GM12864 (cell line): ENCODE data around the gene MAPRE3.

ENCODE experiments used
- DNase-seq: peaks from one replicate; pipeline ENCODE4 v3.0.0-alpha.2; 2011; ENCODE audit warnings: low read depth
- H3K4me3 ChIP-seq: 2 replicates; pipeline ENCODE4 v1.5.1; 2011; ENCODE audit warnings: mild to moderate bottlenecking, low read depth, low read length, control low read depth
- TF ChIP-seq, protein P1 (sequence below): IDR thresholded peaks from 2 replicates; pipeline ENCODE4 v1.5.1; 2011; ENCODE audit warnings: low read depth, mild to moderate bottlenecking, moderate library complexity, low read length, control low read depth, inconsistent platforms; ENCODE audit errors: missing control alignments

Gene MAPRE3

GRCh38 chr2:26938399-26939118, 31.9 kb upstream of the MAPRE3 start:
- no peak overlapping the region for H3K4me3 ChIP-seq
- TF ChIP-seq, protein P1, sequence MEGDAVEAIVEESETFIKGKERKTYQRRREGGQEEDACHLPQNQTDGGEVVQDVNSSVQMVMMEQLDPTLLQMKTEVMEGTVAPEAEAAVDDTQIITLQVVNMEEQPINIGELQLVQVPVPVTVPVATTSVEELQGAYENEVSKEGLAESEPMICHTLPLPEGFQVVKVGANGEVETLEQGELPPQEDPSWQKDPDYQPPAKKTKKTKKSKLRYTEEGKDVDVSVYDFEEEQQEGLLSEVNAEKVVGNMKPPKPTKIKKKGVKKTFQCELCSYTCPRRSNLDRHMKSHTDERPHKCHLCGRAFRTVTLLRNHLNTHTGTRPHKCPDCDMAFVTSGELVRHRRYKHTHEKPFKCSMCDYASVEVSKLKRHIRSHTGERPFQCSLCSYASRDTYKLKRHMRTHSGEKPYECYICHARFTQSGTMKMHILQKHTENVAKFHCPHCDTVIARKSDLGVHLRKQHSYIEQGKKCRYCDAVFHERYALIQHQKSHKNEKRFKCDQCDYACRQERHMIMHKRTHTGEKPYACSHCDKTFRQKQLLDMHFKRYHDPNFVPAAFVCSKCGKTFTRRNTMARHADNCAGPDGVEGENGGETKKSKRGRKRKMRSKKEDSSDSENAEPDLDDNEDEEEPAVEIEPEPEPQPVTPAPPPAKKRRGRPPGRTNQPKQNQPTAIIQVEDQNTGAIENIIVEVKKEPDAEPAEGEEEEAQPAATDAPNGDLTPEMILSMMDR = no peak
- DNase-seq = no peak

DNA sequence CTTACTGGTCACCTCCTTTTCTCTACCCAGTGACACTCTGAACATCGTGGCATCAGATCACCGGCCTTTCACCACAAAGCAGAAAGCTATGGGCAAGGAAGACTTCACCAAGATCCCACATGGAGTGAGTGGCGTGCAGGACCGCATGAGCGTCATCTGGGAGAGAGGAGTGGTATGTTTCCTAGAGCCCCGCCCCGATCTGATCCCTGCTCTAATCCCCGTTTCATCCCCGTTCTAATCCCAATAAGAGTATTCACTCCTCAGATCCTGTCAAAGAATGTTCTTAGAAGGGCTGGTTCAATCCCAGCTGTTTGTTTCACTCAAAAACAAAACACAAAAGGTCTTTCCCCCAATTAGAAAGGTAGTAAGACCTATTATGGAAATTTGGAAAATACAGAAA, 30.4 kb upstream of the MAPRE3 start:
- no peak overlapping the region for H3K4me3 ChIP-seq
- no peak for DNase-seq
- TF ChIP-seq, protein P1 = no peak

DNA sequence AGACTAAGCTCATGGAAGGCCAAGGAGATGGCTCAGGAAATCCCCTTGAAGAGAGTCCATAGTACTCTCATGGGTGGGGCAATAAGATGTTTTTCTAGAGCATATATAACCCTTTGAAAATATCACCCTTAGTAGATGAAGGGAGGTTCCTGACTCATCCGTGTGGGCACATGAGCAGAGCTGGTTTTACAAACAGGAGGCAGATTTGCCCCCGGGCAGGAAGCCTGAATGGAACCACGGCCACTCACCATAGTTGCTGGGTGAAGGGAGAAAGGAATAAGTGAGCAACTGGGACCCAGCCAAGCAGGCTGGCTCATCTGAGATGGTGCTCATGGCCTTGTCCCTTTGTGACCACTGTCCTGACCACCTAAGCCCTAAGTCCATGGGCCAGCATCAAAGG, 29.0 kb upstream of the MAPRE3 start:
- TF ChIP-seq, protein P1 = no peak
- H3K4me3 ChIP-seq = no peak overlapping the region
- DNase-seq = no peak

- TF ChIP-seq, protein P1 = peak; percentile 88
- H3K4me3 ChIP-seq = no peak overlapping the region
- DNase-seq = no peak
Observed at GRCh38 chr2:26942543-26943295, 27.7 kb upstream of the MAPRE3 start.

DNA sequence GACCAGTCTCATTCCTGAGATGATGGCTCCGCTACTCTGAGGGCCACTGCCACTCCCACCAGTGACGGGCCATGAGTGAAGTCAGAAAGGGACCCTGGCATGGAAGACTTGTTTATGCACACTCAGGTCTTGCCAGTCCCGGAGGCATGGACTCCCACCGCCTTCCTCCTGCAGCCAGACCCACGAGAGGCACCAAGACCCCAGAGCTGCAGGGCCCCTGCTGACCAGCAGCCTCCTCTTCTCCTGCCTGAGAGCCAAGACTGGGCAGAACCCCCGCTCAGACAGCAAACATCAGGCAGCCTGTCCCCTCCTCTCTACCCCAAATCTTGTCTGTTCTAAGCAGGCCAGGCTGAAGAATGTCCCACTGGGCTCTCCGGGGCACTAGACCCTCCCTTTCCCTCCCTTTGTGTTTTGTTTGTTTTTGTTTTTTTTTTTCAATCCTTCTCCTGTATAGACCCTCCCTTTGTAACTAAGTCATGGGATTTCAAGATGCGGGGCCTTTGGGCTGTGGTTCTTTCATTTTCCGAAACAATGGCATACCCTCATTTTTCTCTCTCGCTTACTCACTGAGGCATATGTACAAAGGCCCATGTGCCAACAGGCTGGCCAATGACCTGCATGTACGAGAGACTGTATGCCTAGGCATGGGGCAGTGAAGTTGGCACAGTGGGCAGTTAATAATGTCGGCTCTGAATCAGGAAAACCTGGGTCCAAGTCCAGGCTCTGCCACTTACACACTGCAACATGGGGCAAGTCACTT, 24.3 kb upstream of the MAPRE3 start:
- H3K4me3 ChIP-seq = no peak overlapping the region
- TF ChIP-seq, protein P1 = no peak
- DNase-seq = no peak

DNA sequence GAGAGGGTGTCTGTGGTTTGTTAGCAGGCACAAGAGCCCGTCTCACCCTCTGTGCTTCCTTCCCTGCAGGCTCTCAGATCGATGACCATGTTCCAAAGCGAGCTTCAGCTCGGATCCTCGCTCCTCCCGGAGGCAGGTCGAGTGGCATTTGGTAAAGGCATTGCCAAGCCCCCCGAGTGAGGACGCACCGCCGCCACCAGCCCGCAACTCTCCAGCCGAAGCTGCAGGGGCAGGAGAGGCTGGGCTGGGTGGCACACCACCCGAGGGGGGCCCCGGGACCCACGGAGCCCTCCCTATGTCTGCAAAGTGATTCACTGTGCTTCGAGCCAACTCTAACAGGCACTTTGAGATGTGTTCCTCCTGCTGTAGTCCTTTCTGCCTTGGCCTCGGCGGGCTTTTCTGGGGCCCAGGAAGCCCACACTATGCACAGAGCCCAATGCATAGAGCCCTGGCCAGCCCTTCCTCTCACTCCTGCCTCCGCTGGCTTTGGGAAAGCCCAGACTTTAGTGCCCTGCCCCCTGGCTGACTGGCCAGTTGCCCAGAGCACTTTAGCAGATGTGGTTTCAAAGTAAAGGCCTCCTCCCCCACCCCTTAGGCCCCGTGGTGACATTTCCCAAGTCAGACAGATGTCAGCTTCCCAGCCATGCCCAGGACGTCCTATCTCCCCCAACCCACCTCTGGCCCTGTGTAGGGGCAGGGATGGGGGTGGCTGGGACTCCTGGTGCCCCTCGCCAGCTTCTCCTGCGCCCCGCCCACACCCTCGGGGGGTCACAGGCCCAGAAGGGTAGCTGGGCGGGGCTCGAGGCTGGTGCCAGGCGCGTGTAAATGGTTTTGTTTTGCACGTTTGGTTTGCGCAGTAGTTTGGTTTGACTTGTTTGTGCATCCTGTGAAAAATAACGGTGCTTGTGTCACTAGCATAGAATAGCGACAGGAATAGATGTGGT, 23.3 kb upstream of the MAPRE3 start:
- no peak for DNase-seq
- TF ChIP-seq, protein P1 = no peak

More for the DNA sequence above, 23.3 kb upstream of the MAPRE3 start:
- no peak overlapping the region for H3K4me3 ChIP-seq
